ENCODE data around the gene ZNF740. TPM values are rescaled to one million over a fixed set of nuclear protein-coding genes. Genes with fewer than 3 reads are reported as not detected.

Gene ZNF740
- total and polyA plus RNA-seq, 2 of the 8 experiments (the other 6 are each of a cell fraction or from before 2014, with no cell fraction given) = 8.2 to 40.0 TPM

DNA sequence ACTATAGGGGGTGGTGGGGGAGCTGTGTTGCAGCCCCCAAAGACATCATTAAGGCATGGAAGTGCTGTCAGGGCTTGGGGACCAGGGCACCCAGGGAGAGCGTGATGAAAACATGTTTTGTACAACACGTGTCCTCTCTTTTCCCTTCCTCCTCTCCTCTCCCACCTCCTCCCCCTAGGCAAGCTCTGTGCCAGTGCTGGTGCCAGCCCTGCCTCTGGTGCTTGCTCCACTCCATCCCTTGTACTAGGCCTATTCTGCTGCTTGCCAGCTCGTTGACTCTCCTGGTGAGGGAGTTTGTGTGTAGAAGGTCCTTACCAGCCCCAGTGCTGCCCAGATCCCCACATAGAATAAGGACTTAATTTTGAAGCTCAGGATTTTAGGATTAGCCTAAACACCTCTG is 54.6 kb downstream of the ZNF740 start:
- Histone ChIP-seq H3K18ac (ENCODE audit: extremely low read depth, low read length) (no peak overlapping the region), H2BK20ac (ENCODE audit: low read length) (peak overlapping the region; percentile 67; the same call in 1 of the 2 replicates), H4K5ac (ENCODE audit: insufficient read length, low read depth, low read length) (no peak overlapping the region), H3K56ac (replicated peaks; ENCODE audit: insufficient read length, low read depth, low read length) (no peak overlapping the region), H2AK5ac (ENCODE audit: low read depth, low read length) (0 out of 2 replicates have a peak overlapping the region, but pooled peaks have one; percentile 25), H3K9ac (replicated peaks in 1 of 4; ENCODE audit: extremely low read depth in 1 of 4, low read depth in 3 of 4, low read length in 3 of 4) (no peak overlapping the region), H2BK120ac (replicated peaks; ENCODE audit: low read depth, low read length) (no peak overlapping the region), H3K9me3 (ENCODE audit: insufficient read depth in 2 of 2, low read depth in 1 of 2, low read length in 1 of 2) (no peaks in the 10 kb centered on the region), H2BK15ac (ENCODE audit: low read length) (no peak overlapping the region), H2AFZ (ENCODE audit: low read length) (no peak overlapping the region), H3K36me3 (ENCODE audit: control insufficient read depth in 2 of 4, insufficient read depth in 4 of 4, low read length in 3 of 4) (no peaks in the 10 kb centered on the region), H3K4me1 (replicated peaks in 1 of 4; ENCODE audit: control insufficient read depth in 3 of 4, insufficient read depth in 4 of 4, low read length in 3 of 4) (peaks cover 31 to 56% (median 44%) of the 10 kb centered on the region in 4 experiments), H4K20me1 (replicated peaks in 1 of 2; ENCODE audit: control insufficient read depth in 1 of 2, insufficient read depth in 2 of 2, low read length in 2 of 2) (no peaks in the 10 kb centered on the region), H3K27me3 (replicated peaks in 1 of 4; ENCODE audit: control insufficient read depth in 3 of 4, extremely low read depth in 1 of 4, insufficient read depth in 3 of 4, low read length in 3 of 4) (no peaks in the 10 kb centered on the region), H3K23me2 (ENCODE audit: low read depth, low read length) (peaks cover 11% of the 10 kb centered on the region; the same call in 1 of the 2 replicates), H3K79me2 (ENCODE audit: control insufficient read depth in 1 of 2, insufficient read depth in 2 of 2, low read length in 2 of 2) (peaks cover 0 to 7% of the 10 kb centered on the region in 2 experiments; a peak in 1 of 4 replicates), H2BK12ac (ENCODE audit: low read depth, low read length) (peak overlapping the region; percentile 69; the same call in 1 of the 2 replicates), H3K23ac (ENCODE audit: insufficient read length) (no peak overlapping the region), H3K4ac (replicated peaks; ENCODE audit: insufficient read length, low read depth, low read length) (no peak overlapping the region), H3K27ac (ENCODE audit: low read depth, low read length) (no peak overlapping the region), H4K8ac (ENCODE audit: extremely low read depth, insufficient read depth, low read length) (no peak overlapping the region), H3K4me3 (ENCODE audit: extremely low read depth in 1 of 4, insufficient read depth in 2 of 4, low read depth in 3 of 4, low read length in 4 of 4) (no peak overlapping the region), H2BK5ac (ENCODE audit: low read depth, low read length) (no peak overlapping the region), H3K4me2 (ENCODE audit: insufficient read depth in 1 of 2, low read depth in 2 of 2, low read length in 2 of 2) (peak overlapping the region; percentile 41 to 92; a peak in 3 of 4 replicates), H4K91ac (replicated peaks; ENCODE audit: insufficient read length, low read length) (peak overlapping the region; percentile 67), H3K14ac (ENCODE audit: insufficient read length) (no peak overlapping the region), H3K79me1 (ENCODE audit: low read depth, low read length) (no peaks in the 10 kb centered on the region)
- WGBS, 2 experiments (ENCODE audit: extremely low coverage in 1 of 2, insufficient coverage in 1 of 2, insufficient read length in 1 of 2, insufficient replicate concordance in 2 of 2, low coverage in 1 of 2, low lambda C conversion rate in 2 of 2, missing lambda C conversion rate in 1 of 2) = 72% methylated on average over 3 of the region's 3 CpGs; no CpG with 5 or more reads in 1 of the 2 experiments
- no peak for DNase-seq (ENCODE audit: low read depth in 1 of 2, low spot score in 2 of 2)
- FAIRE-seq = no peak
- CTCF ChIA-PET (ENCODE audit: partially characterized antibody) = interaction anchor here (2.5 to 23.5 kb wide), 4 partner anchors 9 to 52 kb away, joined by 12 to 535 read pairs (median 34); partner anchors contain the start of genes ESPL1 and ITGB7
- POLR2A ChIA-PET (ENCODE audit: partially characterized antibody) = interaction anchor here (1.3 to 12.4 kb wide), 4 partner anchors 9 to 27 kb away, joined by 3 to 151 read pairs (median 3); no protein-coding TSS in a partner anchor
- TF ChIP-seq TEAD4 (IDR thresholded peaks at IDR 0.05; ENCODE audit: low read depth, low read length) (no peak), JUND (IDR thresholded peaks at IDR 0.05; ENCODE audit: low read length) (no peak), NRF1 (IDR thresholded peaks at IDR 0.05; ENCODE audit: low read depth, low read length) (no peak), TAF7 (optimal IDR thresholded peaks at IDR 0.05; ENCODE audit: borderline replicate concordance, low read depth, low read length) (no peak), NANOG (IDR thresholded peaks at IDR 0.05; ENCODE audit: insufficient read depth, low read depth, low read length, poor library complexity, severe bottlenecking) (no peak), RFX5 (IDR thresholded peaks at IDR 0.05; ENCODE audit: borderline replicate concordance, low read depth, low read length) (no peak), SRF (IDR thresholded peaks at IDR 0.05; ENCODE audit: low read depth, low read length) (no peak), CBX8 (IDR thresholded peaks at IDR 0.05; ENCODE audit: borderline replicate concordance, low read depth, low read length) (no peak), JUN (IDR thresholded peaks at IDR 0.05; ENCODE audit: low read depth, low read length) (no peak), MAFK (IDR thresholded peaks at IDR 0.05; ENCODE audit: low read depth, low read length) (no peak), RBBP5 (IDR thresholded peaks at IDR 0.05; ENCODE audit: borderline replicate concordance, low read depth, low read length) (no peak)
